B cell (primary cell): ENCODE results near the gene NPPC. TPM values are rescaled to one million over a fixed set of nuclear protein-coding genes. Genes with fewer than 3 reads are reported as not detected.

Experiments used
- ATAC-seq: fragments of 200-7000 bp; cut with Tn5 transposase; one replicate; pipeline ENCODE4 v1.10.0; 2021; ENCODE audit warnings: low read depth, mild to moderate bottlenecking, moderate number of reproducible peaks, moderate library complexity
- CTCF ChIA-PET: fragments of 350-600 bp; sonication (Branson Sonifier 250); formaldehyde crosslinking; loops from one replicate; lab custom pipeline; 2021; ENCODE audit warnings: antibody characterized with exemption, inconsistent platforms; lab: Charles Lee
- POLR2A ChIA-PET: fragments of 350-600 bp; sonication (Branson Sonifier 250); formaldehyde crosslinking; loops from one replicate; lab custom pipeline; 2021; ENCODE audit warnings: antibody characterized with exemption; lab: Charles Lee
- DNase-seq: peaks from one replicate; pipeline ENCODE4 v3.0.0; 2013
- H2AFZ ChIP-seq: 2 replicates; pipeline ENCODE4 v1.6.1; 2012; ENCODE audit warnings: mild to moderate bottlenecking, low read depth, low read length; ENCODE audit not compliant: insufficient read depth, poor library complexity, severe bottlenecking
- H3K27ac ChIP-seq, 2 donors: 1 replicate in 1 of 2; 2 replicates in 1 of 2; pipeline ENCODE4 v1.5.1; 2012 to 2013; ENCODE audit warnings: low read length in 2 of 2, mild to moderate bottlenecking in 2 of 2, moderate library complexity in 1 of 2
- H3K27me3 ChIP-seq, 4 experiments: fragments of 200-600 bp in 1 of 4; sonication (generic) in 1 of 4; replicated peaks in 1 of 4; 1 replicate in 2 of 4; 2 replicates in 2 of 4; pipeline versions ENCODE4 v1.6.1 to v1.7.0; 2013 to 2016; ENCODE audit warnings: low read length in 3 of 4, mild to moderate bottlenecking in 2 of 4, mixed read lengths in 1 of 4, moderate library complexity in 1 of 4; ENCODE audit not compliant: insufficient read depth in 4 of 4, control insufficient read depth in 3 of 4; ENCODE audit errors: control extremely low read depth in 1 of 4
- H3K36me3 ChIP-seq, 2 experiments: replicated peaks in 1 of 2; 1 replicate in 1 of 2; 2 replicates in 1 of 2; pipeline versions ENCODE4 v1.6.1 to v1.7.1; 2013; ENCODE audit warnings: low read length in 1 of 2; ENCODE audit not compliant: insufficient read depth in 2 of 2, control insufficient read depth in 1 of 2; ENCODE audit errors: control extremely low read depth in 1 of 2, extremely low read depth in 1 of 2
- H3K4me1 ChIP-seq, 2 donors: fragments of 200-600 bp in 1 of 2; sonication (generic) in 1 of 2; 1 replicate in 1 of 2; 2 replicates in 1 of 2; pipeline versions ENCODE4 v1.5.1 to v1.6.1; 2013 to 2017; ENCODE audit warnings: low read length in 2 of 2; ENCODE audit not compliant: control insufficient read depth in 2 of 2, insufficient read depth in 2 of 2
- H3K4me2 ChIP-seq: replicated peaks from 2 replicates; pipeline ENCODE3; 2012; ENCODE audit warnings: mild to moderate bottlenecking, low read depth, low read length; ENCODE audit not compliant: poor library complexity, severe bottlenecking
- H3K4me3 ChIP-seq, 5 experiments: fragments of 200-600 bp in 1 of 5; sonication (generic) in 1 of 5; 1 replicate in 3 of 5; 2 replicates in 2 of 5; pipeline versions ENCODE4 v1.5.1 to v1.7.0; 2011 to 2016; ENCODE audit warnings: low read length in 4 of 5, mild to moderate bottlenecking in 4 of 5, low read depth in 2 of 5, control low read depth in 1 of 5, moderate library complexity in 1 of 5; ENCODE audit not compliant: insufficient read depth in 1 of 5; ENCODE audit errors: control extremely low read depth in 1 of 5, extremely low read depth in 1 of 5
- H3K79me2 ChIP-seq: fragments of 200-600 bp; sonication (generic); one replicate; pipeline ENCODE4 v1.6.0; 2016; ENCODE audit warnings: low read length; ENCODE audit not compliant: control insufficient read depth, insufficient read depth
- H3K9ac ChIP-seq: fragments of 200-600 bp; sonication (generic); 2 replicates; pipeline ENCODE4 v1.6.1; 2017; ENCODE audit warnings: mild to moderate bottlenecking, low read length, moderate library complexity
- H3K9me3 ChIP-seq, 3 donors: one replicate each; pipeline versions ENCODE4 v1.6.1 to v1.7.1; 2013; ENCODE audit warnings: low read length in 2 of 3; ENCODE audit not compliant: control insufficient read depth in 2 of 3, insufficient read depth in 1 of 3; ENCODE audit errors: control extremely low read depth in 1 of 3
- H4K20me1 ChIP-seq: 2 replicates; pipeline ENCODE4 v1.6.0; 2012; ENCODE audit warnings: mild to moderate bottlenecking, low read length; ENCODE audit not compliant: insufficient read depth, control insufficient read depth, poor library complexity, severe bottlenecking
- H3K27ac Mint-ChIP-seq: one replicate; pipeline ENCODE4 v1.8.0; 2021; ENCODE audit warnings: mixed read lengths
- H3K27me3 Mint-ChIP-seq: one replicate; pipeline ENCODE4 v1.8.0; 2021; ENCODE audit warnings: mixed read lengths
- H3K4me1 Mint-ChIP-seq: one replicate; pipeline ENCODE4 v1.8.0; 2021; ENCODE audit warnings: mixed read lengths
- H3K4me3 Mint-ChIP-seq: one replicate; pipeline ENCODE4 v1.8.0; 2021; ENCODE audit warnings: mixed read lengths
- H3K9me3 Mint-ChIP-seq: one replicate; pipeline ENCODE4 v1.8.0; 2022; ENCODE audit warnings: mixed read lengths; ENCODE audit not compliant: insufficient read depth
- EZH2 ChIP-seq: IDR thresholded peaks from 2 replicates; pipeline ENCODE4 v1.6.1; 2012; ENCODE audit warnings: borderline replicate concordance, low read depth, mild to moderate bottlenecking, moderate library complexity, low read length; ENCODE audit not compliant: insufficient read depth, poor library complexity, severe bottlenecking
- WGBS: methylation state at CpG from one replicate; pipeline ENCODE4 v1.1.5; 2013; ENCODE audit warnings: missing lambda C conversion rate; ENCODE audit not compliant: insufficient coverage; 5-methylcytosine and 5-hydroxymethylcytosine counted together
- intact Hi-C: fragments of 100-400 bp; cut with micrococcal nuclease; formaldehyde crosslinking; loops from one replicate; pipeline ENCODE4 v1.10.0; 2022
- polyA plus RNA-seq: library from polyadenylated mRNA; depleted of rRNA; stranded (reverse); fragments of >200 nt; gene quantifications from 2 replicates; pipeline ENCODE4 v1.2.3, GENCODE V29; 2012
- total RNA-seq, 2 donors: library from RNA; stranded (reverse); fragments of 120-200 nt in 1 of 2; gene quantifications; 1 replicate in 1 of 2; 2 replicates in 1 of 2; pipeline versions ENCODE4 v1.2.3 to v1.2.4, GENCODE V29; 2013 to 2022
- TF ChIP-seq, protein P1 (sequence below): fragments of 200-600 bp; IDR thresholded peaks from one replicate; pipeline ENCODE4 v1.8.0; 2022; ENCODE audit warnings: antibody characterized with exemption, mild to moderate bottlenecking

NPPC gene
- total and polyA plus RNA-seq, 2 donors (not counting 1 experiment from before 2014, with no cell fraction given) = 0.33 to 0.71 TPM

DNA sequence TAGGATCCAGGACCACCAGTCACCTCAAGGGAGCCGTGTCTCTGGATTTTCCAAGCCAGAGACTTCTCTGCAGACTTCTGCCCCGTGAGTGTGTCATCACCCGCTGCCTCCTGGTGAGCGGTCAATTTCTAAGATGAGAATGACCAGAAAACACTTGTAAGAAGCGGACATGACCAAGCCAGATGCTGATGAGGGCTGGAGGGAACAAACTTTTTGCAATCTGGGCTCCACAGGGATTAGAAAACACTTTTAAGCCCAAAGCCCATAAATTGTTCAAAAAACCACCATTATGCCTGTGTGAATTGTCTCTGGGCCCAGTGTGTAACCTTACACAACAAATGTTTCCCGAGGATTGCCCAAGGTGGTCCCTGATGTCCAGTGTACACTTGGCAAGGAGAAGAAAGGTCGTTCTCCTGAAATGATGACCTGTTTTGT is 5.3 kb upstream of the NPPC start:
- Histone ChIP-seq H3K4me1 (peaks cover 7 to 21% of the 10 kb centered on the region in 2 donors), H2AFZ (no peak overlapping the region), H3K79me2 (no peaks in the 10 kb centered on the region), H4K20me1 (no peaks in the 10 kb centered on the region), H3K27ac (no peak overlapping the region), H3K9me3 (no peaks in the 10 kb centered on the region), H3K4me2 (no peak overlapping the region), H3K4me3 (no peak overlapping the region), H3K9ac (no peak overlapping the region), H3K27me3 (peaks cover 0 to 25% (median 7%) of the 10 kb centered on the region in 4 experiments), H3K36me3 (no peaks in the 10 kb centered on the region)
- Mint-ChIP-seq H3K9me3 (no peaks in the 10 kb centered on the region), H3K4me3 (no peak overlapping the region), H3K4me1 (peaks cover 26% of the 10 kb centered on the region), H3K27me3 (peaks cover 42% of the 10 kb centered on the region), H3K27ac (no peak overlapping the region)
- ATAC-seq (no peak), DNase-seq (no peak)
- intact Hi-C loops = no loop called here
- ChIA-PET CTCF (interaction anchor here (1.4 kb wide), 1 partner anchor 211 kb away, joined by 4 read pairs; no protein-coding TSS in a partner anchor), POLR2A (no interaction called here)
- 88% methylated on average over 5 of the region's 7 CpGs for WGBS
- no peak for TF ChIP-seq EZH2
- TF ChIP-seq, protein P1, sequence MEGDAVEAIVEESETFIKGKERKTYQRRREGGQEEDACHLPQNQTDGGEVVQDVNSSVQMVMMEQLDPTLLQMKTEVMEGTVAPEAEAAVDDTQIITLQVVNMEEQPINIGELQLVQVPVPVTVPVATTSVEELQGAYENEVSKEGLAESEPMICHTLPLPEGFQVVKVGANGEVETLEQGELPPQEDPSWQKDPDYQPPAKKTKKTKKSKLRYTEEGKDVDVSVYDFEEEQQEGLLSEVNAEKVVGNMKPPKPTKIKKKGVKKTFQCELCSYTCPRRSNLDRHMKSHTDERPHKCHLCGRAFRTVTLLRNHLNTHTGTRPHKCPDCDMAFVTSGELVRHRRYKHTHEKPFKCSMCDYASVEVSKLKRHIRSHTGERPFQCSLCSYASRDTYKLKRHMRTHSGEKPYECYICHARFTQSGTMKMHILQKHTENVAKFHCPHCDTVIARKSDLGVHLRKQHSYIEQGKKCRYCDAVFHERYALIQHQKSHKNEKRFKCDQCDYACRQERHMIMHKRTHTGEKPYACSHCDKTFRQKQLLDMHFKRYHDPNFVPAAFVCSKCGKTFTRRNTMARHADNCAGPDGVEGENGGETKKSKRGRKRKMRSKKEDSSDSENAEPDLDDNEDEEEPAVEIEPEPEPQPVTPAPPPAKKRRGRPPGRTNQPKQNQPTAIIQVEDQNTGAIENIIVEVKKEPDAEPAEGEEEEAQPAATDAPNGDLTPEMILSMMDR = no peak

DNA sequence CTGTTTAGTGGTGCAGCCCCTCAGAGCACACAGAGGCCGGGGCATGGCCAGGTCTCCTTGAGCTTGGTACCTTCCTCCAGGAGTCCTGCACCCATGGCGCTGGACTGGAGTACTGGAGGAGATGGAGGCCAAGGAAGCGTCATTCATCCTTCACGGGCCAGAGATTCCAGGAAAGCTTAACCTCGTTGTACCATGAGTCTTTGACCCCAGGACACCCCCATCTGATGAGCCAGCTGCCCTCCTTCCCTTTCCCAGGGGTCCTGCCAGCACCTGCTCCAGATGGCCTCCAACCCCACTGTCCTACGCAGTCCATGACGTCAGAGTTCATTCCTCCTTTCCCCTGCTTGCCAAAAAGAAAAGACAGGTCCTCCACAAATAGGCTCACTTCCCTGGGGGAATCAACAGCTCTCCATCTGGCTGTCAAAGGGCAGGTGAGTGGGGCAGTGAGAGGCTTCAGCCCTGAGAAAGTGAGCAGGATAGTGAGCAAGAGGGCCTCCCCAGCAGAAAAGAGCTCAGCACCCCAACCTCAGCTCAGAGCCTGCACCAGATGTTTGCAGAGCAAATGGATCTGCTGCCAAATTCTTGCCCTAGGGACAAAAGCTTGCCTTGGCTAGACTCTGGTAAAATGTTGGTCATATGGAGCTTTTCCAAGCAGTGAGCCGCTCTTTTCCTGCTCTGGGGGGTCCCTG is 4.5 kb upstream of the NPPC start:
- CTCF ChIA-PET = interaction anchor here (0.8 to 1.4 kb wide), 3 partner anchors 14 to 211 kb away, joined by 3 to 4 read pairs (median 3); no protein-coding TSS in a partner anchor
- POLR2A ChIA-PET = no interaction called here

More for the DNA sequence above, 4.5 kb upstream of the NPPC start:
- Histone ChIP-seq H3K27me3 (peaks cover 0 to 31% (median 10%) of the 10 kb centered on the region in 4 experiments), H4K20me1 (no peaks in the 10 kb centered on the region), H3K4me3 (no peak overlapping the region), H2AFZ (no peak overlapping the region), H3K9ac (no peak overlapping the region), H3K9me3 (no peaks in the 10 kb centered on the region), H3K79me2 (no peaks in the 10 kb centered on the region), H3K4me1 (peaks cover 15 to 28% of the 10 kb centered on the region in 2 donors), H3K27ac (no peak overlapping the region), H3K4me2 (no peak overlapping the region), H3K36me3 (no peaks in the 10 kb centered on the region)
- intact Hi-C loops = no loop called here
- TF ChIP-seq, protein P1 = no peak
- no peak for TF ChIP-seq EZH2
- no peak for DNase-seq
- H3K4me1 Mint-ChIP-seq = peaks cover 27% of the 10 kb centered on the region
- peaks cover 43% of the 10 kb centered on the region for H3K27me3 Mint-ChIP-seq
- no peak overlapping the region for H3K27ac Mint-ChIP-seq
- no peaks in the 10 kb centered on the region for H3K9me3 Mint-ChIP-seq
- 77% methylated on average over 6 of the region's 8 CpGs for WGBS
- H3K4me3 Mint-ChIP-seq = no peak overlapping the region
- ATAC-seq = no peak
